Colonic mucosa (tissue), 4 donors: ENCODE results near the gene SCN8A. TPM values are rescaled to one million over a fixed set of nuclear protein-coding genes. Genes with fewer than 3 reads are reported as not detected.
"Not testable (repeated sequence)": the region's sequence is repeated elsewhere in the genome, so short reads cannot be mapped to it uniquely, and the experiment has no call there.

ENCODE experiments used
- DNase-seq: peaks from one replicate; pipeline ENCODE4 v3.0.0-alpha.2; 2020
- H3K27ac ChIP-seq: fragments of 200-600 bp; one replicate; pipeline ENCODE4 v1.8.0; 2021
- H3K27me3 ChIP-seq: fragments of 200-600 bp; one replicate; pipeline ENCODE4 v1.8.0; 2021
- H3K36me3 ChIP-seq: fragments of 200-600 bp; one replicate; pipeline ENCODE4 v1.8.0; 2021
- H3K4me1 ChIP-seq: fragments of 200-600 bp; one replicate; pipeline ENCODE4 v1.8.0; 2021; ENCODE audit warnings: mild to moderate bottlenecking
- H3K4me3 ChIP-seq: fragments of 200-600 bp; one replicate; pipeline ENCODE4 v1.8.0; 2021
- H3K9ac ChIP-seq, 2 donors: one replicate each; pipeline ENCODE4 v1.7.0; 2013; ENCODE audit warnings: control low read depth in 2 of 2, low read depth in 2 of 2, low read length in 2 of 2
- H3K9me3 ChIP-seq: fragments of 200-600 bp; one replicate; pipeline ENCODE4 v1.8.0; 2021
- intact Hi-C: fragments of 100-400 bp; cut with DNase I; formaldehyde crosslinking; loops from one replicate; pipeline ENCODE4 v1.14.1; 2022
- total RNA-seq, 2 donors: library from RNA; stranded (reverse); fragmentation: NEBNext Ultra II Directional in 1 of 2; extraction: Animal tissue kit (Norgen Biotek cat#: 25700) in 1 of 2; gene quantifications; one replicate each; pipeline ENCODE4 v1.2.1, GENCODE V29; 2021
- TF ChIP-seq, protein P1 (sequence below): fragments of 200-600 bp; IDR thresholded peaks from one replicate; pipeline ENCODE4 v1.8.0; 2022; ENCODE audit warnings: antibody characterized with exemption, mild to moderate bottlenecking
- donor health status: healthy.
- donor health status: DM: no; HTN: no; CAD: no.
- donor health status: DM: no; HTN: no; CAD: no.

The SCN8A gene
- total RNA-seq, 2 donors from 2014 or later: 4.2 to 10.0 TPM

DNA sequence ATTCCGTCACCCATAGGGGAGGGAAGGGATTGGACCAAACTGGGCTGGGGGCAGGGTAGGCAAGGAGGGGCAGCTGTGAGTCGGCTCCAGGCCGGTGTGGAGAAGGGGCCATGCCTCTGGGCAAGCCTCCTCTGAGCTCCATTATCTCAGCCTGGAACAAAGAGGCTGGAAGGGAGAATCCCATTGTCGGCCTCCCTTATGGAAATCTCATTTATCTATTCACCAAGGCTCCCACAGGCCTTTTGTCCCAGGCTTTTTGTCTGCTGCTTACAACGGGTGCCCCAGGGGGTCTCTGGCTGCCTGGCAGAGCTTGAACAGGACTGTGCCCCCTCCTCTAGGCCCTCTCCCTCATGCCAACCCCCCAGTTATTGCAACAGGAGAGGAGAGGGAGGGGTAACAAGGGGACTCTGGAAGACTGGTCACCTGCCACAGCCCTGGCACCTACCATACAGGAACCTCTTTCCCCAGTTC is 238.0 kb downstream of the SCN8A start:
- no peaks in the 10 kb centered on the region for H3K27me3 ChIP-seq
- no peak overlapping the region for H3K9ac ChIP-seq
- intact Hi-C loops: loop anchor here (5.0 kb wide), 1 partner anchor 43 kb away; no protein-coding TSS in a partner anchor
- peaks cover 8% of the 10 kb centered on the region for H3K4me1 ChIP-seq
- H3K27ac ChIP-seq: no peak overlapping the region
- no peak for DNase-seq
- TF ChIP-seq, protein P1, sequence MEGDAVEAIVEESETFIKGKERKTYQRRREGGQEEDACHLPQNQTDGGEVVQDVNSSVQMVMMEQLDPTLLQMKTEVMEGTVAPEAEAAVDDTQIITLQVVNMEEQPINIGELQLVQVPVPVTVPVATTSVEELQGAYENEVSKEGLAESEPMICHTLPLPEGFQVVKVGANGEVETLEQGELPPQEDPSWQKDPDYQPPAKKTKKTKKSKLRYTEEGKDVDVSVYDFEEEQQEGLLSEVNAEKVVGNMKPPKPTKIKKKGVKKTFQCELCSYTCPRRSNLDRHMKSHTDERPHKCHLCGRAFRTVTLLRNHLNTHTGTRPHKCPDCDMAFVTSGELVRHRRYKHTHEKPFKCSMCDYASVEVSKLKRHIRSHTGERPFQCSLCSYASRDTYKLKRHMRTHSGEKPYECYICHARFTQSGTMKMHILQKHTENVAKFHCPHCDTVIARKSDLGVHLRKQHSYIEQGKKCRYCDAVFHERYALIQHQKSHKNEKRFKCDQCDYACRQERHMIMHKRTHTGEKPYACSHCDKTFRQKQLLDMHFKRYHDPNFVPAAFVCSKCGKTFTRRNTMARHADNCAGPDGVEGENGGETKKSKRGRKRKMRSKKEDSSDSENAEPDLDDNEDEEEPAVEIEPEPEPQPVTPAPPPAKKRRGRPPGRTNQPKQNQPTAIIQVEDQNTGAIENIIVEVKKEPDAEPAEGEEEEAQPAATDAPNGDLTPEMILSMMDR: no peak
- H3K4me3 ChIP-seq: no peak overlapping the region
- H3K9me3 ChIP-seq: no peaks in the 10 kb centered on the region
- H3K36me3 ChIP-seq: no peaks in the 10 kb centered on the region

DNA sequence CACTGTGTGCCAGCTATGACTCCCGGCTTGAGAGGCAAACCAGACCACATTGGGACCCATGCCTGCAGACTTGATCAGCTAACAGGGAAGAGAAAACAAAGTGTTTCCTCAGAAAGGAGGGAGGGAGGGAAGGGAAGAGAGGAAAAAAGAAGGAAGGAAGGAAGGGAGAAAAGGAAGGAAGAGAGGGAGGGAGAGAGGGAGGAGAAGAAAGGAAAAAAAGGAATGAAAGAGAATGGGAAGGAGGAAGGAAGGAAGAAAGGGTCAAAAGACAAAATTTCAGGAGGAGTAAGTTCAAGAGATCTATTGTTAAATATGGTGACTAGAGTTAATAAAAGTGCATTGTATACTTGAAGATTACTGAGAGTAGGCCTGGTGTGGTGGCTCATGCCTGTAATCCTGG is 238.6 kb downstream of the SCN8A start:
- H3K36me3 ChIP-seq: no peaks in the 10 kb centered on the region
- intact Hi-C loops: loop anchor here (5.0 kb wide), 1 partner anchor 43 kb away; no protein-coding TSS in a partner anchor
- no peak overlapping the region for H3K27ac ChIP-seq
- no peaks in the 10 kb centered on the region for H3K9me3 ChIP-seq
- TF ChIP-seq, protein P1: no peak
- no peak overlapping the region for H3K4me3 ChIP-seq
- no peaks in the 10 kb centered on the region for H3K27me3 ChIP-seq
- DNase-seq: no peak
- peaks cover 8% of the 10 kb centered on the region for H3K4me1 ChIP-seq
- no peak overlapping the region for H3K9ac ChIP-seq

DNA sequence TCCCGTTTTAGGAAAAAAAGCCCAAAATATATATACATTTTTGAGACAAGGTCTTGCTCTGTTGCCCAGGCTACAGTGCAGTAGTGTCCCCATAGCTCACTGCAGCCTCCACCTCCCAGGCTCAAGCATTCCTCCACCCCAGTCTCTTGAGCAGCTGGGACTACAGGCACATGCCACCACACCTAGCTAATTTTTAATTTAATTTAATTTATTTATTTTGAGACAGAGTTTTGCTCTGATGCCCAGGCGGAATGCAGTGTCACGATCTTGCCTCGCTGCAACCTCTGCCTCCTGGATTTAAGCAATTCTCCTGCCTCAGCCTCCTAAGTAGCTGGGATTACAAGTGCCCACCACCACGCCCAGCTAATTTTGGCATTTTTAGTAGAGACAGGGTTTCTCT is 240.8 kb downstream of the SCN8A start:
- H3K27ac ChIP-seq, H3K4me3 ChIP-seq, H3K4me1 ChIP-seq, H3K9me3 ChIP-seq, DNase-seq, H3K36me3 ChIP-seq, H3K27me3 ChIP-seq, intact Hi-C loops, H3K9ac ChIP-seq: not testable (repeated sequence)

DNA sequence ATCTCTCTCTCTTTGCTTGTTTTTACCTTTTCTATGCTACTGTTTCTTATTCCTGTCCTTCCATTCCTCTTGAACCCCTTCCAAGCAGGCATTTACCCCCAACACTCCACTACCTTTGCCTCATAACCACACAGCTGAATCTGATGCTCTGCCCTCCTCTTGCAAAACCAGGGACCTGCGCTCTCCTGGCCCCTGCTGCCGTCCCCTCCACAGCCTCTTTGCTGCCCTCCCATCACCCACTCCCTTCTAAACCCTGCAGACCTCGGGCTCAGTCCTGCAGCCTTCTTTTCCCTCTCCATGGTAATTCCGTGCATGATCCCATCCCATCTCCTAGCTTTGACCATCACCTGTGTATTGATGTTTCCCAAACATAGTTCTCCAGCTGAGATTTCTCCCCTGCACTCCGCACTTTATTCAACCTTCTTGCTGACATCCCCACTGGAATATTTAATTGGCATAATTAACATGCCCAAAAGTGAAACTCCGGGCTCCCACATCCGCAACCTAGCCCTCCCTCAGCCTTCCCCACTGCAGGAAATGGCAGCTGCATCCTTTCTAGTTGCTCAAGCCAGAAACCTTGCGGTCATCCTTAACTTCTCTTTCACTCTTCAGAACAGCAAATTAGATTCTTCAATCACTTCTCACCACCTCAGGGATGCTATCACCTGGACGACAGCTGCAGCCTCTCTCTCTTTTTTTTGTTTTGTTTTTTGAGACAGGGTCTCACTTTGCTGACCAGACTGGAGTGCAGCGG is 241.5 kb downstream of the SCN8A start:
- no peak overlapping the region for H3K4me3 ChIP-seq

DNA sequence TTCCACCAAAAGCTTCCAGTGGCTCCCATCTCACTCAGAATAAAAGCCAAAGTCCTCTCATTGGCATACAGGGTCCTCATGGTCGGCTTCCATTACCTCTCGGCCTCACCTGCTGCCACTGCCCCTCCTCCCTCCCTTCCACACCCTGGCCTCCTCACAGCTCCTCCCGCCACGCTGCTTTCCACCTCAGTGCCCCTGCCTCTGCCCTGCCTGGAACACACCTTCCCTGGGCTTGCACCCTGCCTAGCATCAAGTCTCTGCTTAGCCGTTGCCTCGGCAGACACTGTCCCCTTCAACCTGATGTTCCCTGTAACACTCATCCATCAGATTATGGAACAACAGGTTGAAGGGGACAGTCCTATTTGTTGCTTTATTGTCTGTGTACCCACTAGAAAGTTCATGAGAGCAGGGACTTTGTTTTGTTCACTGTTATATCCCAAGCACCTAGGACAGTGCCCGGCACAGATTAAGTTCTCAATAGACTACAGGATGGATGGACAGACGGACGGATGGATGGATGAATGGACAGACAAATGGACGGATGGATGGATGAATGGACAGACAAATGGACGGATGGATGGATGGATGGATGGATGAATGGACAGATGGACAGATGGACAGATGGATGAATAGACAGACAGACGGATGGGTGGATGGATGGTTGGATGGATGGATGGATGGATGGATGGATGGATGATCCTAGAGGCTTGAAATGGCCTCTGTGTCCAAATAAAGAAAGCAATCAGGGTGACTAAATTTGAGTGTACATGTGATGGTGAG is 242.6 kb downstream of the SCN8A start:
- no peak for DNase-seq
- Histone ChIP-seq H3K4me1 (no peaks in the 10 kb centered on the region), H3K4me3 (no peak overlapping the region), H3K27me3 (no peaks in the 10 kb centered on the region), H3K9me3 (no peaks in the 10 kb centered on the region), H3K36me3 (no peaks in the 10 kb centered on the region), H3K27ac (no peak overlapping the region), H3K9ac (no peak overlapping the region)
- intact Hi-C loops: no loop called here
- TF ChIP-seq, protein P1: no peak

More for the DNA sequence above, 241.5 kb downstream of the SCN8A start:
- no peak for DNase-seq
- no peaks in the 10 kb centered on the region for H3K27me3 ChIP-seq
- H3K9ac ChIP-seq: no peak overlapping the region
- H3K4me1 ChIP-seq: peaks cover 6% of the 10 kb centered on the region
- H3K9me3 ChIP-seq: no peaks in the 10 kb centered on the region
- TF ChIP-seq, protein P1: no peak
- no peaks in the 10 kb centered on the region for H3K36me3 ChIP-seq
- H3K27ac ChIP-seq: no peak overlapping the region
- intact Hi-C loops: no loop called here
